LNCAP (cell line): ENCODE results near the gene HES4.

ENCODE experiments used
- TF ChIP-seq, protein P1 (sequence below): fragments of 450-650 bp; IDR thresholded peaks from 2 replicates; pipeline ENCODE4 v1.5.1; 2017; ENCODE audit warnings: mild to moderate bottlenecking

The HES4 gene

DNA sequence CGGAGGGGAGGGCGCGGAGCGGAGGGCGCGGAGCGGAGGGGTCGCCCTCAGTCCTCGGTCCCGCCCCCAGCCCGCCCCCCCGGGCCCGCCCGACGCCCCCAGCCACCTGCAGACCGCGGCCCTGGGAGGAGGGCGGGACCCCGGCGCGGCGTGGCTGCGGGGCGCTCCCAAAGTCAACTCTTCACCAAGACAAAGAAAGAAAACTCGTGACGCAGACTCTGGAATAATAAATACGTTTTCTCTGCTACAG lies 1.2 kb downstream of the HES4 start:
- TF ChIP-seq, protein P1, sequence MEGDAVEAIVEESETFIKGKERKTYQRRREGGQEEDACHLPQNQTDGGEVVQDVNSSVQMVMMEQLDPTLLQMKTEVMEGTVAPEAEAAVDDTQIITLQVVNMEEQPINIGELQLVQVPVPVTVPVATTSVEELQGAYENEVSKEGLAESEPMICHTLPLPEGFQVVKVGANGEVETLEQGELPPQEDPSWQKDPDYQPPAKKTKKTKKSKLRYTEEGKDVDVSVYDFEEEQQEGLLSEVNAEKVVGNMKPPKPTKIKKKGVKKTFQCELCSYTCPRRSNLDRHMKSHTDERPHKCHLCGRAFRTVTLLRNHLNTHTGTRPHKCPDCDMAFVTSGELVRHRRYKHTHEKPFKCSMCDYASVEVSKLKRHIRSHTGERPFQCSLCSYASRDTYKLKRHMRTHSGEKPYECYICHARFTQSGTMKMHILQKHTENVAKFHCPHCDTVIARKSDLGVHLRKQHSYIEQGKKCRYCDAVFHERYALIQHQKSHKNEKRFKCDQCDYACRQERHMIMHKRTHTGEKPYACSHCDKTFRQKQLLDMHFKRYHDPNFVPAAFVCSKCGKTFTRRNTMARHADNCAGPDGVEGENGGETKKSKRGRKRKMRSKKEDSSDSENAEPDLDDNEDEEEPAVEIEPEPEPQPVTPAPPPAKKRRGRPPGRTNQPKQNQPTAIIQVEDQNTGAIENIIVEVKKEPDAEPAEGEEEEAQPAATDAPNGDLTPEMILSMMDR: no peak

DNA sequence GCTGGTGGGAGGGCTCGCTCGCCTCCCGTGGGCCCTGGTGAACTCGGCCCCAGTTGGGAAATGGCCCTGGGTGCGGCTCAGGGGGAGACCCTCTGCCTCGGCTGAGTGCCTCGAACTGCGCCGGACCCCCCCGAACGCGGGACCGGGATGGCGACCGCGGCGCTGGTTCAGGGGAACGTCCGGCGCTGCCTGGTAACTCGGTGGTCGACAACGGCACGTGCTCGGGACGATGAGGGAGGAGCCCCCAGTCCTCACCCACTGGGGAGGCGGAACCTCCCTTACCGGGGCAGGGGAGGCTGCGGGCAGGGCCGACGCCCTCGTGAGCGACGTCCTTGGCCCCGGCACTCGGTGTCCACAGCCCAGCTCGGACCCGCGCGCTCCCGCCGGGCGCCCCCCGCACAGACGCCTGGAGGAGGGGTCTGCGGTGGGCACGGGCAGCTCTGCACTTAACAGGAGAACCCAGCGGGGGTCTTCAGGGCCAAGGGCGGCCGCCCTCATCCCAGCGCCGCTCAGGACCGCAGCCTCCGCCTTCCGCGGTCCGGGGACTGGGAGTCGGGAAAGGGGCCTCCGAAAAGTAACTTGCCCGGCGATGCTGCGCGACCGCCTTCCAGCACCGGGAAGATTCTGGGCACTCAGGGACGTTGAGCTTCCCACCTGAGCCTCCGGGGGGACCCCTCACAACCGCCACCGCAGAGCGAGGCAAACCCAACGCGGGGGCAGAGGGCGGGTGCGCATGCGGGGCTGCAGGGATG lies 1.7 kb downstream of the HES4 start:
- TF ChIP-seq, protein P1: no peak

DNA sequence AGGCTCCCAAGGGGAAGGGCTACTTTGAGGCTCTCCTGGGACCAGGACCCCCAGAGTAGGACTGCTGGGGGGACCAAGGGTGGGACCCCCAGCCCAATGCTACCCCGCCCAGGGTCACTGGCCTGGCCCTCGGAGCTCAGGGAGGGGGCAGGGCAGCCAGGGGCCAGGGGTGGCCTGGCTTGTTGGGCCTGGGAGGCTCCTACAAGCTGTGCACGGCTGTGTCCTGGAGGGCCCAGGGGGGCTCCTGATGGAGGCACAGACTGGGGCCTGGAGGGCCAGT lies 2.2 kb downstream of the HES4 start:
- TF ChIP-seq, protein P1: no peak

DNA sequence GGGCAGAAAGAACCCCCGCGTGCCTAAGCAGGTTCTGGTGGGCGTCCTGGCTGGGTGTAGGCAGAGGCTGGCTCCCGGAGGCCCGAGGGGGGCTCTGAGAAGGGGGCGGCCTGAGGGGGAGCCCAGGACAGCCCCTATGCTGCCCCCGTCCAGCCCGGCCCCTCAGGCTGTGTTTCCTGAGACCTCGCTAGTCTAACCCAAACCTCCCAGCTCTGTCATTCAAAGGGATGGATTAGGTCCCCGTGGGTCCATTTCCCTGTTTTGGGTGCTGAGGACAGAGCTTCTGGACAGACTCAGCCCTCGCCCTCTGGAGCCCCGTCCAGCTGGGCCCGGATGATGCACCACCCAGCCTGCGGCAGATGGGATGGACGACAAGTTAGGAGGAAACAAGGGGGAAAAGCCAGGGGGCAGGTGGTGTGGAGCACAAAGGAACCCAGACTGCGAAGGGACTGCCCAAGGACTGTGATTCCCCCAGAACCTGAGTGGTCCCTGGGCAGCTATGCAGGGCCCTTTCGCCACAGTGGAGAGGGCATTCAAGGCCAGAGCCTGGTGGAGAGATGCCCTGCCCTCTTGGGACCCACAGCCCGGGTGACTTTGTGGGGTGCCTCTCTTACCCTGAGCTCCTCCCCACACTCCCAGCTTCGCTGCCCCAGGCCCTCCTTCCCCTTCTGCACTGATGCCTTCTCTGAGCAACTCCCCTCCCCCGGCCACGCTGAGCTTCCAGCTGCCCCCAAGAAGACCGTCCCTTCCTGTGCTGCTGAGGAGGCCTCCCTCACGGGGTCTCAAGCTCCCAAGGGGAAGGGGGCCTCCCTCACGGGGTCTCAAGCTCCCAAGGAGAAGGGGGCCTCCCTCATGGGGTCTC lies 2.8 kb downstream of the HES4 start:
- TF ChIP-seq, protein P1: no peak

DNA sequence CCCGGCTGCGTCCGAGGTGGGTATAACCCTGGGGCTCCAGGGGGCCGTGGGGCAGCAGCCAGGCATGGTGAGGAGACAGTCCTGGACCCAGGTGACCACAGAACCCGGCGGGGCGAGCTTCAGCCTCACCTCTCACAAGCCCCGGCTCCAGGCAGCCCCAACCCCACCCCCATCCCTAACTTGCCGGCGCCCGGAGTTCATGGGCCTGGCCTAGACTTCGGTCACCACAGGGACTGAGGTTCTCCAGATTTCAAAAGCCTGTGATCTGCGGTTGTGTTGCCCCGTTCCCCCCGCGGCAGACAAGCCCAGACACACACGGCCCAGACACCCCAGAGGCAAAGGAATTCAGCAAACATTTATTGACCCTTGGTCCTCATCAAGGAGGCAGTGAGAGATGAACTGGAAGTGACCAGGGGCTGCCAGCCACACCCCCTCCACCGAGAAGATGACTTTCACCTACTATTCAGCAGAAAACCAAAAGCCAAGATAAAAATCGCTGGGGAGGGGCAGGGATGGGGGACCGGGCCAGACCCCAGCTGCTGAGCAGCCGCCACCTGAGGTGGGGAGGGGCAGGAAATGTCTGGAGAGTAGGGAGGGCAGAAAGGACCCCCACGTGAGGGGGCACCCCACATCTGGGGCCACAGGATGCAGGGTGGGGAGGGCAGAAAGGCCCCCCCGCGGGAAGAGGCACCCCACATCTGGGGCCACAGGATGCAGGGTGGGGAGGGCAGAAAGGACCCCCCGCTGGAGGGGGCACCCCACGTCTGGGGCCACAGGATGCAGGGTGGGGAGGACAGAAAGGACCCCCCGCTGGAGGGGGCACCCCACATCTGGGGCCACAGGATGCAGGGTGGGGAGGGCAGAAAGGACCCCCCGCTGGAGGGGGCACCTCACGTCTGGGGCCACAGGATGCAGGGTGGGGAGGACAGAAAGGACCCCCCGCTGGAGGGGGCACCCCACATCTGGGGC lies 3.9 kb downstream of the HES4 start:
- TF ChIP-seq, protein P1: no peak

DNA sequence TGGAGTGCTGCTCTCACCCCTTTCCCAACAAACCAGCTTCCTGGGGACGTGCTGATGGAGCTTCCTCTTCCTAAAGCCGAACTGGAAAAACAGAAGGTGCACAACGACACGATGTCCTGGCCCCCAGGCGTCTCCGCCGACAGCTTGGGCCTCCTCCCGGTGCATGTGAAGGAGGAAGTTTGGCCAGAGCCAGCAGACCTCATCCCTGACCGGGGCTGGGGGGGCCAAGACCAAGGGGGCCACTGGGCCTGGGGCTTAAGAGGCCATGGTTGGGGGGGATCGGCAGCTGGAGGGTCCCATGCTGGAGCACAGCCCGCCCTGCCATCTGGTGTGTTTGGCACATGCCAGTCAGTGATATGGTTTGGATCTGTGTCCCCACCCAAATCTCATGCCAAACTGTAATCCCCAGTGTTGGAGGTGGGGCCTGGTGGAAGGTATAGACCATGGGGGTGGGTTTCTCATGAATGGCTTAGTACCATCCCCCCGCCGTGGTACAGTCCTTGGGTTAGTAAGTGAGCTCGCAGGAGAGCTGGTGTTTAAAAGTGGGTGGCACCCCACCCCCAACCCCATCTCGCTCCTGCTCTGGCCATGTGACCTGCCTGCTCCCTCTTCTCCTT lies 6.4 kb downstream of the HES4 start:
- TF ChIP-seq, protein P1: no peak

DNA sequence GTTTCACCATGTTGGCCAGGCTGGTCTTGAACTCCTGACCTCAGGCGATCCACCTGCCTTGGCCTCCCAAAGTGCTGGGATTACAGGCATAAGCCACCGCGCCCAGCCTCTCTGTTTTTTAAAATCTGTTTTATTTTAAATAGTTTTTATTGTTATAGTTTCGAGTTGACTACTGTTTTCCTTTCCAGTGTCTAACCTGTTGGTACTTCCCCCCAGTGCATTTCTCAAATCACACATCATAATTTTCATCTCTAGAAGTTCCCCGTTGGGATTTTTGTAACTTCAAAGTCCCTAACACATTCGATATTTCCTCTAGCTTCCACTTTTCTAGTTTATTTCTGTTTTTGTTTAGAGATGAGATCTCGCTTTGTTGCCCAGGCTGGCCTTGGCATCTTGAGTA lies 7.5 kb downstream of the HES4 start:
- TF ChIP-seq, protein P1: no peak
